Liver (tissue), 3 donors: Measurements from ENCODE around the gene IFNA16.
"Not testable (repeated sequence)": the region's sequence is repeated elsewhere in the genome, so short reads cannot be mapped to it uniquely, and the experiment has no call there.

Experiments
- JUND ChIP-seq, 2 donors: IDR thresholded peaks; 2 replicates each; pipeline ENCODE4 v1.6.1; 2016; ENCODE audit warnings: antibody characterized with exemption in 2 of 2
- NR2F2 ChIP-seq: IDR thresholded peaks from 2 replicates; pipeline ENCODE4 v1.6.1; 2016; ENCODE audit warnings: antibody characterized with exemption
- SP1 ChIP-seq: IDR thresholded peaks from 2 replicates; pipeline ENCODE4 v1.6.1; 2018; ENCODE audit warnings: antibody characterized with exemption, mild to moderate bottlenecking
- ZBTB33 ChIP-seq: IDR thresholded peaks from 2 replicates; pipeline ENCODE4 v1.6.1; 2016; ENCODE audit warnings: antibody characterized with exemption
- TF ChIP-seq, protein P1 (sequence below): fragments of 150-350 bp; IDR thresholded peaks from 2 replicates; pipeline ENCODE4 v1.5.1; 2017; ENCODE audit warnings: improper control_type of control experiment, low read depth, low read length; ENCODE audit not compliant: missing input control
- donor health status: healthy.
- donor health status: healthy.

- TF ChIP-seq, protein P1, sequence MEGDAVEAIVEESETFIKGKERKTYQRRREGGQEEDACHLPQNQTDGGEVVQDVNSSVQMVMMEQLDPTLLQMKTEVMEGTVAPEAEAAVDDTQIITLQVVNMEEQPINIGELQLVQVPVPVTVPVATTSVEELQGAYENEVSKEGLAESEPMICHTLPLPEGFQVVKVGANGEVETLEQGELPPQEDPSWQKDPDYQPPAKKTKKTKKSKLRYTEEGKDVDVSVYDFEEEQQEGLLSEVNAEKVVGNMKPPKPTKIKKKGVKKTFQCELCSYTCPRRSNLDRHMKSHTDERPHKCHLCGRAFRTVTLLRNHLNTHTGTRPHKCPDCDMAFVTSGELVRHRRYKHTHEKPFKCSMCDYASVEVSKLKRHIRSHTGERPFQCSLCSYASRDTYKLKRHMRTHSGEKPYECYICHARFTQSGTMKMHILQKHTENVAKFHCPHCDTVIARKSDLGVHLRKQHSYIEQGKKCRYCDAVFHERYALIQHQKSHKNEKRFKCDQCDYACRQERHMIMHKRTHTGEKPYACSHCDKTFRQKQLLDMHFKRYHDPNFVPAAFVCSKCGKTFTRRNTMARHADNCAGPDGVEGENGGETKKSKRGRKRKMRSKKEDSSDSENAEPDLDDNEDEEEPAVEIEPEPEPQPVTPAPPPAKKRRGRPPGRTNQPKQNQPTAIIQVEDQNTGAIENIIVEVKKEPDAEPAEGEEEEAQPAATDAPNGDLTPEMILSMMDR: peak; percentile 44
- not testable (repeated sequence) for TF ChIP-seq JUND (IDR thresholded peaks at IDR 0.05); NR2F2; SP1; ZBTB33
These were observed 18.6 kb upstream of the IFNA16 start for GRCh38 chr9:21235468-21236359.
